ENCODE data around the gene OR6P1.

OR6P1 gene

GRCh38 chr1:158570480-158570879 lies at the start of gene OR6P1:
Gene OR6P1 (minus strand): TSS chr1:158570580. CDS start chr1:158563604, 6,976 bp downstream.
- DNase-seq (ENCODE audit: insufficient read length, low spot score) (no peak), FAIRE-seq (no peak)

DNA sequence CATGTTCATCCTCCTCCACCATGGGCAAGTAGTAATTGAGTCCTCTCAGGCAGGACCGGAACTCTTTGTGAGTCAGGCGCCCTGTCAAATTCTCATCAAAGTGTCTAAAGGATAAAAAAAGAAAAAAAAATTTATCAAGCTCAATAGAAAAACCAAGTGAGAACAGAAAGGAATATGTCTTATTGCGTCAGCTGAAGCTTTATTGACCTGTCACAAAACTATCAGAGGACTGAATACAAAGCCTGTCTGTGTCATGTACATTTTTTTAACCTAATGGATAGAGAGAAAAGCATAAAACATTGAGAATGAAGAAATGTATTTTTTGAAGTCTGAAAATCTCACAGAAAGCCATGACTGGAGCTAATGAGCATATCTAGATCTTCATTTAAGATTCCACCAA lies 43.4 kb upstream of the OR6P1 start:
- FAIRE-seq, result no peak
- DNase-seq (ENCODE audit: insufficient read length, low spot score), result no peak

- FAIRE-seq, result peak; percentile 28
These were observed 41.5 kb upstream of the OR6P1 start for GRCh38 chr1:158611916-158612315.

GRCh38 chr1:158607296-158607695 lies 36.9 kb upstream of the OR6P1 start:
- no peak for FAIRE-seq
- DNase-seq (ENCODE audit: insufficient read length, low spot score), result no peak

More at GRCh38 chr1:158611916-158612315, 41.5 kb upstream of the OR6P1 start:
- no peak for DNase-seq (ENCODE audit: insufficient read length, low spot score)

- FAIRE-seq, result no peak
- DNase-seq (ENCODE audit: insufficient read length, low spot score), result no peak
These were observed 34.6 kb upstream of the OR6P1 start, which contains the start of gene OR10Z1 for GRCh38 chr1:158604968-158605367. Gene OR10Z1 (plus strand): TSS chr1:158605268. CDS start chr1:158606439, 1,171 bp downstream.

DNA sequence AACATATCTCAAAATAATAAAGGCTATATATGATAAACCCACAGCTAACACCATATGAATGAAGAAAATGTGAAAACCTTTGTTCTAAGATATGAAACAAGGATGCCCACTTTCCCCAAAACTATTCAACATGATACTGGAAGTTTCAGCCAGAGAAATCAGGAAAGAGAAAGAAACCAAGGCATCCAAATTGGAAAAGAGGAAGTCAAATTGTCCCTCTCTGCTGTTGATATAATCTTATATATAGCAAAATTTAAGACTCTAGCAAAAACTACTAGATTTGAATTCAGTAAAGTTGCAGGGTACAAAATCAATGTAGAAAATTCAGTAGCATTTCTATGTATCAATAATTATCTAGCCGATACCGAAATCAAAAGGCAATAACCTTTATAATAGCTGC lies 30.4 kb upstream of the OR6P1 start:
- FAIRE-seq, result no peak

GRCh38 chr1:158586942-158587341 lies 16.6 kb upstream of the OR6P1 start:
- FAIRE-seq, result no peak
- no peak for DNase-seq (ENCODE audit: insufficient read length, low spot score)

More for the DNA sequence above, 30.4 kb upstream of the OR6P1 start:
- DNase-seq (ENCODE audit: insufficient read length, low spot score), result no peak

DNA sequence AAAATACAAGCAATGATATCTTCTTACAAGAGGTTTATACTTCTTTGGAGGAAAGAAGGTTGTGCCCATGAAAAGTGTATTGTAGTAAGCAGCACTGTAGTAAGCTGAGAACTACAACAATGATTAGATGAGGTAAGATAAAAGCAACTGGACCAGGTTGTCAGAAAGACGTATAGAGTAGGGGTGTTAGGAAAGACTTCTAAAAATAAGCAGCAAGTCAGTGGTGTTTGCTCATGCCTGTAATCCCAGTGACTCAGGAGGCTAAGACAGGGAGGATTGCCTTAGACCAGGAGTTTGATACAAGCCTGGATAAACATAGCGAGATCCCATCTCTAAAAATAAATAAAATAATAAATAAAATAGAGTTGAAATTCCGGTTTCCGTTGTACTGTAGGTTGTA lies 13.6 kb upstream of the OR6P1 start:
- no peak for FAIRE-seq
- DNase-seq (ENCODE audit: insufficient read length, low spot score), result no peak

DNA sequence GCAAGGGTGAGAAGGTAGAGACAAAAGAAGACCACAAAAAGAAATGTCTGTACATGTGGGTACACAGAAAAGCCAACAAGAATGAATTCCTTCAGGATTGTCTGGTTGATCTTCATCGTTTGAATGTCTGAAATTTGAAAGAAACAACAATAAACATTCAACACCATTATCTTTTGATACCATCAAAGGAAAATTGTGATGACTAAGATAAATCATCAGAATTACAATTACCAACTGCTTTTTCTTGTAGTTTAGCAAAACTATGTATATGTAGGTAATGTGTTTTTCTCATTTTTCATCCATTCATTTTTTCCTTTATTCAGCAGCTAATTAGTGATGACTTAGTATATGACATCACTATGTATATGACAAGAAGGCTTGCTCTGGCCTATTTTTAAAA lies 9.4 kb upstream of the OR6P1 start, which contains the start of gene OR10X1:
Gene OR10X1, minus strand, starts transcription at position 167 of the 400 bp plus-strand sequence. Its CDS starts 0 bp downstream, at position 167.
- FAIRE-seq (no peak), DNase-seq (ENCODE audit: insufficient read length, low spot score) (no peak)

DNA sequence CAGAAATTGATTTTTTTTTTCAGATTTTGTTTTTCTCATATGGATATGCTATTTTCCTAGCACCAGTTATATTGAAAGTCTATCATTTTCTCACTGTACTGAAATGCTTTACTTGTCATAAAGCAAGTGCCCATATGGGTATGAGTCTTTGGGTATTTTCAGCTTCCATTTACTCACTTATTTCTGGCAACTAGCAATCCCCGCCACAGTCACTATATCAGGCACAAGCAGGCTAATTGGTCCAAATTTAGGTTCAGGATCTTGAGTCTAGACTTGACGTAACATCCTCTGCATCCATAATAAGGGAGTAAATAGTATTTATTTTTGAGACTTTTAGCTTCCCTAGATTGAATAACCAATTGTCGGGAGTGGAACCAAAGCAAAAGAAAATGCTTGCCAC lies 7.2 kb upstream of the OR6P1 start:
- no peak for DNase-seq (ENCODE audit: insufficient read length, low spot score)
- no peak for FAIRE-seq

- FAIRE-seq (no peak), DNase-seq (ENCODE audit: insufficient read length, low spot score) (no peak)
These were observed 1.8 kb upstream of the OR6P1 start for GRCh38 chr1:158572226-158572625.

DNA sequence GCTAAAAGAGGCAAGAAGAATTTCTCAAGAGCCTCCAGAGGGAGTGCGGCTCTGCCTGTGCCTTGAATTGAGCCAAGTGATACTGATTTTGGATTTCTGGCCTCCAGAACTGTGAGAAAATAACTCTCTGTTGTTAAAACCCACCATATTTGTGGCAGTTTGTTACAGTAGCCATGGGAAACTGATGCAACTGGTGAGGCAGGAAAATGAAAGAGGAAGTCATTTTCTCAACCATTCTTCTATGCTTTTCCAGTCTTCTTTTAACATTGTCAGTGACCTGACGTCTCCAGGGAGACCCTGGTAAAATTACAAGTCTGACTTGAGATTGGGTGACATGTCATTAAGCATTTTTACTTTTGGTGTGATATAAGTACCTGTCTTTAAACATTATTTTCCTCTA lies 5.8 kb downstream of the OR6P1 start:
- FAIRE-seq (no peak), DNase-seq (ENCODE audit: insufficient read length, low spot score) (no peak)

GRCh38 chr1:158563853-158564252 lies 6.5 kb downstream of the OR6P1 start:
- FAIRE-seq (no peak), DNase-seq (ENCODE audit: insufficient read length, low spot score) (no peak)

- DNase-seq (ENCODE audit: insufficient read length, low spot score) (no peak), FAIRE-seq (no peak)
These were observed 10.7 kb downstream of the OR6P1 start for GRCh38 chr1:158559696-158560095.

DNA sequence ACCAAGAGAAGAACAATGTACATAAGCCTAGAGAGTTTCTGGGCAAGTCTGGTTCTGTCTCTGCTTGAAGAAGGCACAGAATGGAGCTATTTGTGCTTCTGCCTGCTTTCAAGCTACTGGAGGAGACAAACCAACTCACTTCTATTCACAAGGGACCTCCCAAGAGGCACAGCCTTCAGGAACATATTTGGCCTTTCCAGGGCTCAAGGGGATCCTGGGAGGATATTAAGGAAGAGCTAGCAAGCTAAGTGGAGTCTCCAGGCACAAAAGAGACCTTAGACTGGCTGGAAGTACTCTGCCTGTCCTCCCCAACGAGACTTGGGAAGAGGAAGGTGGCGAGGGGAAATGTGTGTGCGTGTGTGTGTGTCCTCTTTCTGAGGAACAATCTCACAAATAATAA lies 16.0 kb downstream of the OR6P1 start, which contains the start of gene OR6Y1:
Gene OR6Y1, minus strand, starts transcription at position 54 of the 400 bp plus-strand sequence. CDS start 6,300 bp downstream, outside the sequence.
- FAIRE-seq, result no peak
- DNase-seq (ENCODE audit: insufficient read length, low spot score), result no peak

- DNase-seq (ENCODE audit: insufficient read length, low spot score) (no peak), FAIRE-seq (no peak)
These were observed 18.1 kb downstream of the OR6P1 start for GRCh38 chr1:158552296-158552695.

DNA sequence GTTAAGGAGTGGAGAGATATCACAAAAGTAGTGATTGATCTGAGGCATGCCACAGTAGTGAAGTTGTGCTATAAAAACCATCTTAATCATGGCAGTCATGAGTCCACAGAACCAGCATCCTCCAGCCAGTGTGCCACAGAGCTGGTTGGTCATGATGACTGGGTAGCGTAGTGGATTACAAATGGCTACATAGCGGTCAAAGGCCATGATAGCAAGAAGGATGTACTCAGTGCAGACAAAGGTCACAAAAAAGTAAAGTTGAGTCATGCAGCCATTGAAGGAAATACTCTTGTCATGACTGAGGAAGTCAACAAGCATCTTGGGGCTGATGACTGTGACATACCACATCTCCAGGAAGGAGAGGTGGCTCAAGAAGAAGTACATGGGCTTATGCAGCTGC lies 22.8 kb downstream of the OR6P1 start:
- DNase-seq (ENCODE audit: insufficient read length, low spot score) (no peak), FAIRE-seq (no peak)

GRCh38 chr1:158537609-158538008 lies 32.8 kb downstream of the OR6P1 start:
- DNase-seq (ENCODE audit: insufficient read length, low spot score) (no peak), FAIRE-seq (no peak)

DNA sequence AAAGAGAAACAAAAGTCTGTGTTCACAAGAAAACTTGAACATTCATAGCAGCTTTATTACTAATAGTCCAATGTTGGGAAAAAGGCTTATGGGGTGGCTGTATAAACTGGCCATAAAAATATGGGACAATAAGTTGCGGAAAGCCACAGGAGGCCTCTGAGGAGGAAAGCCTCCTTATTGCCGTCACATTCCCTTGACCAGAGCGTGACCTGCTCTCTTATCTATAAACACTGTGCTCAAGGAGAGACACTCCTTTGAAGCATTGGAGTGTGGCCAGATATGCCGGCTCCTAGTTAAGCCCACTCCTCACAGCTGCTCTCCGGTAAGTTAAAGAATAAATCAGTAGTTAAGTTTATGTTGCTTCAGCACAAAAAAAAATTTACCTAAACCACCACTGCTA lies 35.9 kb downstream of the OR6P1 start:
- DNase-seq (ENCODE audit: insufficient read length, low spot score) (no peak), FAIRE-seq (no peak)

DNA sequence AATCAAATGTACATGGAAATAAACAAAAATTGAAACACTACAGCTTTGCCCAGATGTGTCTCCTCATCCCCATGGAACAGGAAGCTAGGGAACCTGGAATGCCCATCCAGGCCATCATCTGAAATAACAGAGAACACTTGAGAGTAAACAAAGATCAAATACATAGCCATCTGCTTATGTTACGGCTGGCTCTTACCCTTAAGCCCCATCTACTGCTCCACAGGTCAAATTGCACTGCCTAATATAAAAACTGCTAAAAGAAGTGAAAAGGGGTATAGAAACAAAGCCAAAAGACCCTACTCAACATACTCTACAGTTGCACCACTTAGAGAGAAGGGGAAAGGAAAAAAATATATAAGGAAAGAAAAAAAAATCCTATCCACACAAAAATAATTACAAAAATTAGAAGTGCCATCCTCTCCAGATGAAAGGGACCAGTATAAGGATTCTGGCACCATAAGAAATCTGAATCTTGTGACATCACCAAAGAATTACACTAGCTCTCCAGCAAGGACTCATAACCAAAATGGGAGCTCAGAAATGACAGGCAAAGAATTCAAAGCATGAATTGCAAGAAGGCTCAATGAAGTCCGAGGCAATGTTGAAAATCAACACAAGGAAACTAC lies 43.1 kb downstream of the OR6P1 start:
- FAIRE-seq, result peak; percentile 72
- peak; percentile 4 for DNase-seq (ENCODE audit: insufficient read length, low spot score)

DNA sequence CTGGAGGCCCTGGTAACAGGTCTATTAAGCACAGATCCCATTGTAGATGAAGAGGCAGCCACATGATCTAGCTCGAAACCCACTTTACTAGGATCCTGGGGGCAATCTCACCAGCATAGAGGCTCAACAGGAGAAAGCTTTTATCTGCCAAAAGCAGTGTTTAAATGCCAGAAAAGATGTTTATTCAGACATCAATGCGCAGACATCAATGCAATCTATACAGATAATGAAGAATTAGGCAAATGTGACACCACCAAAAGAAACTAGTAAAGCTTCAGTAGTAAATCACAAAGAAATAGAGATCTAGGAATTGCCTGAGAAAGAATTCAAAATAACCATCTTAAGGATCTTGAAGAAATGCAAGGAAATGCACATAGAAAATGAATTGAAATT lies 48.7 kb downstream of the OR6P1 start:
- DNase-seq (ENCODE audit: insufficient read length, low spot score), result no peak
- no peak for FAIRE-seq

DNA sequence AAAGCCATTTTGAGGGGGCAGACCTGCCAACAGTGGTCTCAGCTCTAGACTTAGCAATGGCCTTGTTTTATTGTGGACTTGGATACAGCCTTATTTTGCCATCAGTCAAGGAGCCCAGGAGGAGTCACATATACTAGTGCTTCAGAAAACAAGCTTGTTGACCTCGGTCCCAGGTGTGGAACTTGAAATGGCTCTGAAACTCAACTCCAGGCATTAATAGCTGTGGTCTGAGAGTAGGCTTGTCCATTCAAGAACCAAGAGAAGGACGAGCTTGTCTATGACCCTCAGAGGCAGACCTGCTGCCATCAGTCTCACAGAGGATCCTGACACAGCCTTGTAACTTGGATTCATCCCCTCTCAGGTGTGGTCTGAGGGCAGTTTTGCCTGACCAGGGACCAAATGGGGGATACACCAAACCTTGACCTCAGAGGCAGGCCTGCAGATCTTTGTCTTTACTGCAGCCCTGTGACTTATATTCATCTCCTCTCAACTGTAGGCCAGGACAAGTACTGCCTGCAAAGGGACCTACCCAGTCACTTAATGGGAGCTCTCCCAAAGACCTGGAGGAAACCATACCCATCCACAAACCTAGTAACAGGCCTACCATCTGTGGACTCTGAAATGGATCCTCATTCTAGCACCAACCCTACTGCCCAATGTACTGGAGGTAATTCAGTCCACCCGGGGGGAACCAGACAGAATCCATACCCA lies 49.3 kb downstream of the OR6P1 start:
- no peak for DNase-seq (ENCODE audit: insufficient read length, low spot score)
- FAIRE-seq, result no peak
